HG02571 (cell line): Measurements from ENCODE around the gene MBOAT1.
"Not testable (repeated sequence)": the region's sequence is repeated elsewhere in the genome, so short reads cannot be mapped to it uniquely, and the experiment has no call there.

ENCODE experiments used
- ATAC-seq: cut with Tn5 transposase; IDR thresholded peaks from one replicate; pipeline ENCODE4 v1.9.1; 2021; ENCODE audit warnings: mild to moderate bottlenecking, moderate library complexity; ENCODE audit not compliant: unreplicated experiment

The MBOAT1 gene

DNA sequence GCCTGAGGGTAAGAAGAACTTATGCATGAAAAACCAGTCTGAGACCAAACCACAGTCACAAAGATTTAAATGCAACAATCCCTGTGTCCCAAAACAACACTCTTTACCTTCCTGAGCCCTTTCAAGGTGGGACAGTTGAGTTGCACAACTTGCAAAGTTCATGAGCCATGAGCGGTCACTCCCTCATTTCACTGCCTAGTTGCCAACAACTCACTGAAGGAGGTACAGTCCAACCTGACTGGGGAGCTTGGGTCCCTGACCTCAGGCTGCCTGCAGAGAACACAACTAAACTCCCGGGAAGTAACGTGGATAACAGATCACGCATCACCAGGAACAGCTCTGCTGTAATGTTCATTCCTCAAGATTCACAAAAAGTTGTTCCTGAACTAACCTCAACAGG, 69.4 kb downstream of the MBOAT1 start:
- ATAC-seq = no peak

DNA sequence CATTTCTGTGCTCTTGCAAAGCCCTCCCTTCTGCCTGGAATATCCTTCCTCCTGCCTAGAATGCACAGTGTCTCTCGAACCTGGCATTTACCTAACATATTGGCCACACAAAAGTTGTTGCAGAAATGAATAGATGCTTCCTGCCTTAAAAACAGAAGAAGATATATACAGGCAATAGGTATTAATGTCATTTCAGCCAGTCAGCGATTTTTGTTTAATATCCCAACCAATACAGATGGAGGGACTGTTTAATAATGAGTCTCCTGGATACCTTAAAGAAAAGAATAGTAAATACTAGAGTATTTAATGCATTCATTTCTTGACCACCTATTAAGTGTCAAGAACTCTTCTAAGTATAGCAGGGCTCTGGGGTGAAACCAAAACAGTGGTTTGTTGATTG, 70.3 kb downstream of the MBOAT1 start:
- no peak for ATAC-seq

DNA sequence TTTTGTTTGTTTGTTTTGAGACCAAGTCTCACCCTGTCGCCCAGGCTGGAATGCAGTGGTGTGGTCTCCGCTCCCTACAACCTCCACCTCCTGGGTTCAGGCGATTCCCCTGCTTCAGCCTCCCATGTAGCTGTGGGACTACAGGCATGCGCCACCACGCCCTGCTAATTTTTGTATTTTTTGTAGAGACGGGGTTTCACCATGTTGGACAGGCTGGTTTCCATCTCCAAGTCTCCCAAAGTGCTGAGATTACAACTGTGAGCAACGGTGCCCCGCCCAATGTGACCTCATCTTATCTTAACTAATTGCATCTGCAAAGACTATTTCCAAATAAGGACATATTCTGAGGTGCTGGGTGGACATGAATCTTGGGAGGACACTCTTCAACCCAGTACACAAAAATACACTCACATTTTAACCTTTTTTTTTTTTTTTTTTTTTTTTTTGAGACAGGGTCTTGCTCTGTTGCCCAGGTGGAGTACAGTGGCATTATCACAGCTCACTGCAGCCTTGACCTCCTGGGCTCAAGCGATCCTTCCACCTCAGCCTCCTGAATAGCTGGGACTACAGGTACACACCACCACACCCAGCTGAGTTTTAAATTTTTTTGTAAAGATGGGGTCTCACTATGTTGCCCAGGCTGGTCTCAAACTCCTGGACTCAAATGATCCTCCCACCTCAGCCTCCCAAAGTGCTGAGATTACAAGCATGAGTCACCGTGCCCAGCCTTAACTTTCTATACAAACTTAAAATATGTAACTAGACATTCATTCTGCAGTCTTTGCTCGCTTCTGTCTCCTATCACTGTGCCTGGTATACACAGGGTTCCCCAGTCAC, 72.9 kb downstream of the MBOAT1 start:
- ATAC-seq = not testable (repeated sequence)

GRCh38 chr6:20137837-20138236, 74.4 kb downstream of the MBOAT1 start:
- ATAC-seq = no peak

DNA sequence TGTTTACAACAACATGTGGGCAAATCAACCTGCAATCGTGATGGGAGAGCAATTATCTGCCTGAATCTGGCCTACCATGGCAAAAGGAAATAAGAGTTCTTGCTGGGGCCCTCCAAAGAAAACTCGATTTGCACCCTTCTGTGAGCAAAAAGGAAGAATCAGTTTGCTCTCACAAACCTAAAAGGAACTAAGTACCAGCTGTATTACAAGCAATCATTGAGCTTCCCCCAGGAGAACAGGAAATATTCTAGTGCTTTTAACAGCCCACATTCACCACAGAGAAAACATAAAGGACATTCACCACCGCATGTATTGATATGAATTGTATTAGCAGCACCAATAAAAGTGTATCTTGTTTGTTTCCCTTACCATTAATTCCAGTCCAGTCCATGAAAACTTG, 75.0 kb downstream of the MBOAT1 start:
- ATAC-seq = no peak

DNA sequence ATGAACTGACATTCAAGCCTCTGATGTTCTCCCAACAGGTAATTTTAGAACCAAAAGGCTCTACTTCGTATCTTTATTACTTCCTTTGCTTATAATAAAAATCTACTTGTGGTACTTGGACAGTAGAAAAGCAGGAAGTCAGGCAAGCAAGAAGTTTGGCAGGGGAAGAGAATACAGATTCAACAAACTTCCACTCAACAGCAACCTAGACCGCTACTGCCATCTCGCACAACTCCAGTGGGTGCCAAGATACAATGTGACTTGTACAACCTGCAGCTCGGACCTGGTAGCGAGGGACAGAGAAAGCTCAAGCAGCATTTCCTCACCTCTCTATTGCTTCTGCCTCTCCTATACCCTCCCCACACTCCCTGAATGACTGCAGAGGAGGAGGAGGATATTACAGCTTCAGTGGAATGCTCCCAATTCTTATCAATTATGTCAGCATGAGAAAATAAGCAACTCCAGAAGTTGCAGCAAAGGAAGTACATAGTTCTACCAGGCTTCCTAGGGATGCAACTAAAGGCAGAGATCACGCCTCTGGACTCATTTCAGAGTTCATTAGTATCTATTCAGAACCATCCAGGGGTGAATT, 76.5 kb downstream of the MBOAT1 start:
- ATAC-seq = no peak

DNA sequence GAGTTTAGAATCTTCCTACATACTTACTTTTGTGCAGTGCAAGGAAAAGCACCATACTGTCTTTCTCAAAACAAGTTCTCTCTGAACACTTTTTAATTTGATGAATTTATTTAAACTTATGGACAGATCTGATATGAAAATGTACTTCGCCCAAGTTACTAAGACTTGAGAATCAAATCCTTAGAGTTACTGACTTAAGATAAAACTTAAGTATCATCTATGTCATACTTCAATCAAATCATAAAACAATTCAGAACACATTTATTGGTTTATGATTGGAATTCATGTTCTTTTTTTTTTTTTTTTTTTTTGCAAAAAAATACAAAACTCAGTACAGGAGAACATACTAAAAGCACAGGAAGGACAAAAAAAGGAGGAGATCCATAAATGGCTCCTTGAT, 77.7 kb downstream of the MBOAT1 start:
- no peak for ATAC-seq

DNA sequence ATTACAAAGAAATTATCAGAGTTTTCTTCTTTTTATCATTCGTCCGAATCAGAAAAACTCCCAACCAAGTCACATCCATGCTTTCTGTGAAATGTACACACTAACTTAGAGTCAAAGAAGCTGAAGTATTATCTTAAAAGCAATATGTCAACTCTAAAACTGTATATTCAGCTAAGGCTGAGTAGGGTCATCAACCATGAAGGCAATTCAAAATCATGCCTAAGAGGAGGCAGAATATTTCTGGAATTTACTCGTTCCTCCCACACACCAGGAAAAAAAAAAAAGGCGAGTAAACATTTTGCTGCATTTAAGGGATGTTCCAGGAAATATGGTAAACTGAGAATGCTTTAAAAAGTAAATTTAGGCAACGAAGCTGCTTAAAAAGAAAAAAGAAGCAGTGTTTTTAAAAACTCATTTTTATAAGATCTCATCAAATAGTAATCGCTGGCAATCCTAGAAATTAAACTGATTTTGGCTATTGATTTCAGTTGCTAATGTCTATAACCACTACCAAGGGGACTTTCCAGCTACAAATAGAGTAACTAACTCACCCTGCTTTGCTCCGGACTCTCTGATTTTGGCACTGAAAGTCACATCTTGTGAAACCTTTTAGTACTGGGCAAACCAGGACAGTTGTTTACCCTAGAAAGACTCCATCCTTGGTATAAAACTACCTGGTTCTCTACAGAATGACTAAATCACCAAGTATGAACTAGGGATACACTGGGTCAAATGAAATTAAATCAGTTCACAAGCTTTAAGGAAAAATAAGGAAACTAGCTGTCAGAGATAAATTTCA, 82.8 kb downstream of the MBOAT1 start:
- ATAC-seq = no peak

- no peak for ATAC-seq
Measured at GRCh38 chr6:20128018-20128417, 84.3 kb downstream of the MBOAT1 start.

GRCh38 chr6:20126789-20127653, 85.2 kb downstream of the MBOAT1 start:
- peak; percentile 79 for ATAC-seq

- ATAC-seq = no peak
Measured at GRCh38 chr6:20126102-20126752, 86.0 kb downstream of the MBOAT1 start.

DNA sequence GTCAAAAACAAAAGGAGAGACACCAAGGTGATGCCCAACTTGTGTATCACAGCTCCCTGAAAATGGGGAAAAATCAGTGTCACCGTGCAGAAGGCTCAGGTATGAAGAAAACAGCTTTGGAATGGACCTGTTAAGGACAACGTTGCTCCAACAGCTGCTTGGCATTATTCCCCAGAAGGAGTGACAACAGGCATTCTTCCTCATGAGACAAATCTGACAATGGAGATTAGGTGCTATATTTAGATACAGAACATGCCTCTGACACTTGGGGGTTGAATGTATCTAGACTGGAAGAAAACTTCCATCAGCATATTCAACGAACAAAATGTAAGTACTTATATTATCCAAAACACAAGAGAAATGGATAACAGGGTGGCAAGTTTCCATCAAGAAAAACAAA, 87.7 kb downstream of the MBOAT1 start:
- ATAC-seq = no peak

- ATAC-seq = no peak
Measured at GRCh38 chr6:20119485-20119884, 92.8 kb downstream of the MBOAT1 start.

DNA sequence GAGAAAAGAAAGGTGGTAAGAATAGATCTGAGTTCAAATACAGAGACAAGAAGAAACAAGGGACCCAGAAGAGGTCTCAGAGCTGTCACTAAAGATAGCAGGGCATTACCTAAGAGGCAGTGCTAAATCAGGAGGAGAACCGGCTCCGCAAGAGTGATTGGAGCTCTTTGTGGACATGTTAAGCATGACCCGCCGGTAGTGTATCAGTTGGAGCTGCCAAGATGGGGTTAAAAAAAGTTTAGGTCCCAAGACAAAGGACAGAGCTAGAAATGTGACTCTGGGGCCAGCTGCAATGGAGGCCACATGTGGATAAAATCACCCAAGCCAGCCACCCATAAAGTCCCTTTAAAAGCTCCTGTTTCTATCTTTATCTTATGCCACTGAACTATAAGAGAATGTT, 93.4 kb downstream of the MBOAT1 start:
- no peak for ATAC-seq

DNA sequence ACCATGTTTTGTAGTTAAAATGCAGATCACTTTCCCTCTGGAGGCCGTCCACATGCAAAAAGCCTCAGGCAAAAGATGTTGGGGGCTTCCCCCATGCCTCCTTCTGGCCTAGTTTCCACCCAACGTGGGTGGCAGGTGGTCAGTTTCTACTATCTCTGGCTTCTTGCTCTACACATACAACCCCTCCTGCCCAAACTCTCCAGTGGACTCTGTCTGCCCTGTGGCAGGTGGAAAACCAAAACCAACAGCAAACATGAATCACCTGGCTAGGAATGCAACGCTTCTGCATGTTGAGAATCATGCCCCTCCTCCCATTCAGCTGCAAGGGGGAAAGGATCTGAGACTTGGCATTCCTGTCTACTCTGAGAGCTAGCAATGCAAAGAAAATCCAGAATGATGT, 94.8 kb downstream of the MBOAT1 start:
- peak; percentile 90 for ATAC-seq

DNA sequence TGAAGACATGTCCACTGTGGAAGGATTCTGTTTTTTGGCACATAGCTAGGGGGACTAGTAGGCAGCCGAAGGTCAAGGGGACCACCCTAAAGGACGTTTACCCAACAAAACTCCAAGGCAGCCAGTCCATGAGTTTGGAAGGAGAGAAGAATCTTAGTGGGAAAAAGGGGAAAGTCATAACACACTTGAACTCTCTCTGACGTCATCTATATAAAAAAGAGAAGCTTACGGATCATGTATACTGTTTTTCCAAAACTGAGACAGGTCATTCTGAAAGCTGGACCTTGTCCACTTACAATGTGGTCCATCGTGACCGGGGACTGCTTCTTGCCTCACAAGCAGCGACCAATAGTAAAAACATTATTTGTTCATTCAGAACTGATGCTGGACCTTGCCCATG, 95.5 kb downstream of the MBOAT1 start:
- no peak for ATAC-seq

- no peak for ATAC-seq
Measured at GRCh38 chr6:20115246-20115980, 96.9 kb downstream of the MBOAT1 start.

DNA sequence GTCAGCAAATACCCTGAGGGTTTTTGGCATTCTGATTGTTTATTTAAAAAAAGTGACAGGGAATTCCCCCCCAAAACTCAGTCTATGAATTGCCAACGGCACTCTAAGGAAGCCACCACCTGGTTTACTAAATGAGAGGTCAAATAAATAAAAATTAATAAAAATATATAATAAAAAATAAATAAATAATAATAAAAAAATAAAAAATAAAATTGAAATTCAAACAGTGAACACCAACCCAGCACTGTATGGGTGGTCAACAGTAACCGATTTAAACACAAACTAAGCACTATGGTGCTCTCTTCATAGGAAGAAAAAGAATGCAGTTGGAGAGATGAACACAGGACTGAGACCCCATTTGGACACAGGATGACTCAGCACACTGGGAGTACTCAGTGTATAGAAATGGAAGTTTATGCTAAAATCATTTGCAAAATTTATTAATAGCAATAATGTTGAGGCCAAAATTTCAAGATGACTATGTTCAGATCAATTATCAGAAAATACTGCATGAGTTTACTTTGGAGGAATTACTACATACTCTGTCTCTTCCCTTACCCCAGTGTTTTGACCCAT, 98.5 kb downstream of the MBOAT1 start:
- no peak for ATAC-seq

GRCh38 chr6:20112841-20113240, 99.4 kb downstream of the MBOAT1 start:
- ATAC-seq = no peak
